ENCODE data around the gene SEMA3B. TPM values are rescaled to one million over a fixed set of nuclear protein-coding genes. Genes with fewer than 3 reads are reported as not detected.

The SEMA3B gene
- total and polyA plus RNA-seq, 9 of the 15 experiments (the other 6 are each of a cell fraction or from before 2014, with no cell fraction given): 0.03 to 1.8 (median 0.55) TPM; not detected in 1

- TF ChIP-seq REST (IDR thresholded peaks at IDR 0.05; ENCODE audit: borderline replicate concordance): peak; percentile 65
- no peak for TF ChIP-seq REST (CRISPR knock-in tag; IDR thresholded peaks at IDR 0.05; ENCODE audit: low read depth)
- TF ChIP-seq RB1 (IDR thresholded peaks at IDR 0.05; ENCODE audit: low read depth): peak; percentile 92
- no peak for TF ChIP-seq ZNF699 (CRISPR knock-in tag; IDR thresholded peaks at IDR 0.05; ENCODE audit: insufficient replicate concordance)
- TF ChIP-seq MLLT1 (IDR thresholded peaks at IDR 0.05): 0 out of 4 replicates have a peak, but pooled peaks of 1 of the 2 experiments have one; percentile 23
- TF ChIP-seq RUNX1 (IDR thresholded peaks at IDR 0.05; ENCODE audit: low read depth): 0 out of 2 replicates have a peak, but pooled peaks have one; percentile 3
- TF ChIP-seq RBFOX2 (IDR thresholded peaks at IDR 0.05; ENCODE audit: low read depth, low read length): peak; percentile 77
- TF ChIP-seq TARDBP (IDR thresholded peaks at IDR 0.05): no peak
- no peak for TF ChIP-seq TAF7 (tag; IDR thresholded peaks at IDR 0.05)
- TF ChIP-seq MAX (CRISPR knock-in tag; IDR thresholded peaks at IDR 0.05): peak; percentile 31; the same call in 1 of the 2 replicates
- 0 out of 2 replicates have a peak, but pooled peaks have one; percentile 17 for TF ChIP-seq DEAF1 (CRISPR knock-in tag; IDR thresholded peaks at IDR 0.05)
These were observed 8.7 kb upstream of the SEMA3B start (continued) for GRCh38 chr3:50260027-50260941.
